HepG2 (cell line): ENCODE results near the gene FUT6.

ENCODE experiments used
- CTCF ChIP-seq: sonication (generic); formaldehyde crosslinking; IDR thresholded peaks from 2 replicates; pipeline ENCODE4 v1.5.0; 2020; ENCODE audit warnings: mild to moderate bottlenecking, missing genetic modification reagents, moderate library complexity
- POLR2AphosphoS5 ChIP-seq: IDR thresholded peaks from 2 replicates; pipeline ENCODE4 v1.6.1; 2012; ENCODE audit warnings: low read depth, low read length
- TF ChIP-seq, protein P1 (sequence below): sonication (generic); formaldehyde crosslinking; IDR thresholded peaks from 2 replicates; pipeline ENCODE4 v1.8.0; 2022; ENCODE audit warnings: mild to moderate bottlenecking, missing genetic modification reagents, moderate library complexity

DNA sequence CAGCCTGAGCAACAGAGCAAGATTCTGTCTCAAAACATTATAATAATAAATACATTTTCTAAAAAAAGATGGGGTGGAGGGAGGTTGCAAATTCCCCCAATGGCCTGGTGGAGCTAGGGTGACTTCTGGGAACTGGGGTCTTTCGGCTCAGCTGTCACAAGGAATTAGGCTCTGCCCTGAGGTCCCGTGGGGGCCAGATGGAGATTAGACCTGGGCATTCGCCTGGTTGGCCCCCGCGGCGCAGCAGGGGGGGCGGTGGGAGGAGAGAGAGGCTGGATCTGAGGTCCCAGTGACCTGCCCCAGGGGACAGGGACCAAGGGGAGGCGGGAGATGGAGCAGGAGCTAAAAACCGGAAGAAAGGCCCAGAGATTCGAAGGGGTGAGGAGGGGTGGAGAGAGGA lies 14.8 kb downstream of the FUT6 start:
- no peak for TF ChIP-seq CTCF (CRISPR knock-in tag)
- TF ChIP-seq, protein P1, sequence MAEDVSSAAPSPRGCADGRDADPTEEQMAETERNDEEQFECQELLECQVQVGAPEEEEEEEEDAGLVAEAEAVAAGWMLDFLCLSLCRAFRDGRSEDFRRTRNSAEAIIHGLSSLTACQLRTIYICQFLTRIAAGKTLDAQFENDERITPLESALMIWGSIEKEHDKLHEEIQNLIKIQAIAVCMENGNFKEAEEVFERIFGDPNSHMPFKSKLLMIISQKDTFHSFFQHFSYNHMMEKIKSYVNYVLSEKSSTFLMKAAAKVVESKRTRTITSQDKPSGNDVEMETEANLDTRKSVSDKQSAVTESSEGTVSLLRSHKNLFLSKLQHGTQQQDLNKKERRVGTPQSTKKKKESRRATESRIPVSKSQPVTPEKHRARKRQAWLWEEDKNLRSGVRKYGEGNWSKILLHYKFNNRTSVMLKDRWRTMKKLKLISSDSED (CRISPR knock-in tag) = no peak
- TF ChIP-seq POLR2AphosphoS5 = no peak
